ENCODE results near the gene PDE4D.
"Not testable (repeated sequence)": the region's sequence is repeated elsewhere in the genome, so short reads cannot be mapped to it uniquely, and the experiment has no call there.

Gene PDE4D

GRCh38 chr5:59683311-59683710 is 210.2 kb downstream of the PDE4D start:
- no peak overlapping the region for H3K4me3 ChIP-seq (ENCODE audit: control insufficient read depth, low read depth, low read length)
- no peak for TF ChIP-seq CTCF (conservative IDR thresholded peaks at IDR 0.05; ENCODE audit: control insufficient read depth, insufficient read depth, low read depth, low read length)
- no peak for DNase-seq (ENCODE audit: low read depth)

GRCh38 chr5:59682542-59682941 is 211.0 kb downstream of the PDE4D start:
- DNase-seq (ENCODE audit: low read depth) = no peak
- no peak for TF ChIP-seq CTCF (conservative IDR thresholded peaks at IDR 0.05; ENCODE audit: control insufficient read depth, insufficient read depth, low read depth, low read length)
- no peak overlapping the region for H3K4me3 ChIP-seq (ENCODE audit: control insufficient read depth, low read depth, low read length)

GRCh38 chr5:59678943-59679342 is 214.6 kb downstream of the PDE4D start:
- TF ChIP-seq CTCF (conservative IDR thresholded peaks at IDR 0.05; ENCODE audit: control insufficient read depth, insufficient read depth, low read depth, low read length) = no peak
- DNase-seq (ENCODE audit: low read depth) = no peak
- H3K4me3 ChIP-seq (ENCODE audit: control insufficient read depth, low read depth, low read length) = no peak overlapping the region

- H3K4me3 ChIP-seq (ENCODE audit: control insufficient read depth, low read depth, low read length) = no peak overlapping the region
- no peak for TF ChIP-seq CTCF (conservative IDR thresholded peaks at IDR 0.05; ENCODE audit: control insufficient read depth, insufficient read depth, low read depth, low read length)
- DNase-seq (ENCODE audit: low read depth) = no peak
Observed at GRCh38 chr5:59674763-59675162, 218.8 kb downstream of the PDE4D start.

GRCh38 chr5:59673438-59674058 is 220.0 kb downstream of the PDE4D start:
- peak; percentile 61 for DNase-seq (ENCODE audit: low read depth)
- peak; percentile 71 for TF ChIP-seq CTCF (conservative IDR thresholded peaks at IDR 0.05; ENCODE audit: control insufficient read depth, insufficient read depth, low read depth, low read length)
- no peak overlapping the region for H3K4me3 ChIP-seq (ENCODE audit: control insufficient read depth, low read depth, low read length)

- H3K4me3 ChIP-seq (ENCODE audit: control insufficient read depth, low read depth, low read length) = no peak overlapping the region
- no peak for DNase-seq (ENCODE audit: low read depth)
- no peak for TF ChIP-seq CTCF (conservative IDR thresholded peaks at IDR 0.05; ENCODE audit: control insufficient read depth, insufficient read depth, low read depth, low read length)
Observed at GRCh38 chr5:59666440-59667068, 227.0 kb downstream of the PDE4D start.

- DNase-seq (ENCODE audit: low read depth); H3K4me3 ChIP-seq (ENCODE audit: control insufficient read depth, low read depth, low read length): not testable (repeated sequence)
Observed at GRCh38 chr5:59665832-59666203, 227.7 kb downstream of the PDE4D start.
